Fibroblast of skin of left biceps (primary cell): ENCODE measurements around the gene TM7SF2.

Source experiments
- DNase-seq, 2 experiments: peaks; one replicate each; pipeline ENCODE4 v3.0.0-alpha.2; 2013; ENCODE audit warnings: low read depth in 2 of 2

TM7SF2 gene

GRCh38 chr11:65111744-65112545, at the start of gene TM7SF2:
Gene TM7SF2, plus strand, starts transcription at chr11:65111872. Its CDS starts 144 bp downstream, at chr11:65112016.
- DNase-seq, result peak; percentile 47 to 61

DNA sequence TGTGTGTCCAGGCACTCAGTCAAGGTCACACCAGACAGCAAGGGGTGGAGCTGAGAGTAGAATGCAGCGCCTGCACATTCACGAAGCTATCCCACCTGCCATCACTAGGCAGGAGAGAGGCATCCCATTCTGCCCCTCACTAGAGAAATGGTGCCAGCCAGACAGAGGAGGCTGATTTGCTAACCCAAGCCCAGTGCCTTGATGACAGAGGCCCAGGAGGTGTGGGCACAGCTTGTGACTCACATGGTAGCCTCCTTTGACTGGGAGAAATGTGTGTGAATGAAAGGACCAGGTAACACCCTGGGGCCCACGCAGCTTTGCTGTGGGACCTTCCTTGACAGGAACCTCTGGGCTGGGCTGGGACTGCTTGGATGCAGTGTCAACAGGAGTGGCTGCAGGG, 48.1 kb upstream of the TM7SF2 start:
- DNase-seq, result no peak

- no peak for DNase-seq
Measured at GRCh38 chr11:65064847-65065240, 46.8 kb upstream of the TM7SF2 start.

GRCh38 chr11:65065851-65066250, 45.8 kb upstream of the TM7SF2 start:
- DNase-seq, result no peak

GRCh38 chr11:65066315-65066714, 45.4 kb upstream of the TM7SF2 start:
- no peak for DNase-seq

GRCh38 chr11:65066805-65067291, 44.8 kb upstream of the TM7SF2 start:
- no peak for DNase-seq

GRCh38 chr11:65067446-65067845, 44.2 kb upstream of the TM7SF2 start:
- DNase-seq, result no peak

DNA sequence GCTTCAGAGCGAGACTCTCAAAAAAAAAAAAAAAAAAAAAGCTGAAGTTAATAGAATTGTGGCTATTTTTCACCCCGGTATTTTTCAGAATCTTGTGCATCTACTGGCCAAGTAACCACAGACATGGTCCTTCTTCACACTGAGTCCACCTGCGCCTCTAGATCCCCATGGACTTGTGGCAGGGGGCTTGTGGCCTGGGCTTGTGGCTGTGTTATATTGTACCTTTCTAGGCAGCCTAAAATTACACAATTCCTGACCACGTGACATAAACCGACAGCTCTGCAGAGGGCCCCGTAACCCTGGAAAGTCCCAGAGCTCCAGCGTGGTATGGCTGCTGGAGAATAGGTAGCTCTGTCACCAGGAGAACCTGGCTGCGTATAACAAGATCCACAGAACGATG, 42.5 kb upstream of the TM7SF2 start:
- DNase-seq, result no peak

DNA sequence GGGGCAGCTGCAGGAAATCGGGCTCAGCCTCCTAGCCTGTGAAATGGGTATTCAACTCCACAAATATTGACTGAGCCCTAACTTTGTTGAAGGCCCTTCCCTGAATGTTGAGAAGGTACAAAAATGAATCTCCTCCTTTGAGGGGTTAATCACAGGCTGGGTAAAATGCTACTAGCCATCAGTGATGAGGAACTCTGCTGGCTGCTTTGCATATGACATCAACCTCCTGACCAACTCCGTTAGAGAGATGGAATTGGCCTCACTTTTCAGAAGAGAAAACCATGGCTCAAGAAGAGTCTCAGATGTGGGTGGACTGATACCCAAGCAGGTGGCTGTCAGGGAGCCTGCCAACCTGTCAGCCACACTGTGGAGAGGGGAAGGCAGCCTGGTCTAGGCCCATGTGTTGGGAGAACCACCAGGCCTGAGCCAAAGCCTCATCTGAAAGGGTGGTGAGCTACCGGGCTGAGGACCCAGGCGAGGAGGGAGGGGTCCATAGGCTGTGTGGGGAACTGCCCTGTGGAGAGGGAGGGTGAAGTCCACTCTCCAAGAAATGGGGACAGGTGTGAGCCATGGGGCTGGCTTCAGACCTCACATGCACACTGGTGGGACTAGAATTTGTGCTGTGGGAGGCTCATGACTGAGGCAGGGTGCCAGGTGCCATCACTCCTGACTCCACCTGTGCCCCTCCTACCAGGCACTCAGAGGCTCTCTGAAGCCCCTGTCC, 39.6 kb upstream of the TM7SF2 start:
- DNase-seq, result no peak

DNA sequence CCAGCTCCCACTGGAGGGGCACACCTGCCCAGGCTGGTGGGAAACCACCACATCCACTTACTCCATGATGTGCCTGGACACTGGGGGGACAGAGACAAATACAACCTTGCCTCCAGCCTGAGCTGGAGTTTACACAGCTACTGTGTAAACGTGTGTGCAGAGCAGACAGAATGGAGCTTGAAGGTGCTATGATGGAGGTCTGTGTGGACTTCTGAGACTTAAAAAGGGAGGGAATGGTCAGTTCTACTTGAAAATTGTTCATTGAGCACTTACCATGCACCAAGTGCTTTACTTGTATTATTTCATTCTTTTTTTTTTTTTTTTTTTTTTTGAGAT, 39.1 kb upstream of the TM7SF2 start:
- no peak for DNase-seq

- no peak for DNase-seq
Measured at GRCh38 chr11:65077451-65077850, 34.2 kb upstream of the TM7SF2 start.

DNA sequence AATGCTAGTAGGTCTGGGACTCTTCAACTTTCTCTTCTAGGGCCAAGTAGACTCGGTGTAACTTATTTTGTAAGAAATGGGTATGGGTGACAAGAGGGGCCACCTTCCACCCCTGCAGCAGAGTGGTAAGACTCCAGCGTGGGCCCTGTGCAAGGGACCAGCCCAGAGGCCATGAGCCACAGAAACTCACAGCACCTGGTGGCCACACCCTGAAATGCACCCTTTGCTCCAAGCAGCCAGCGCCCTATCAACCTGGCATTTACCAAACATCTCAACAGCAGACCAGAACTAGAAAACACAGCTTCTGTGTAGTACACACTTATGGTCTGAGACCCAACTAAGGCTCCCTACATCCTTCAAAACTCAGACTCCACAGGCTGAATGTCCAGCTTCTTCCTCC, 33.5 kb upstream of the TM7SF2 start:
- no peak for DNase-seq

DNA sequence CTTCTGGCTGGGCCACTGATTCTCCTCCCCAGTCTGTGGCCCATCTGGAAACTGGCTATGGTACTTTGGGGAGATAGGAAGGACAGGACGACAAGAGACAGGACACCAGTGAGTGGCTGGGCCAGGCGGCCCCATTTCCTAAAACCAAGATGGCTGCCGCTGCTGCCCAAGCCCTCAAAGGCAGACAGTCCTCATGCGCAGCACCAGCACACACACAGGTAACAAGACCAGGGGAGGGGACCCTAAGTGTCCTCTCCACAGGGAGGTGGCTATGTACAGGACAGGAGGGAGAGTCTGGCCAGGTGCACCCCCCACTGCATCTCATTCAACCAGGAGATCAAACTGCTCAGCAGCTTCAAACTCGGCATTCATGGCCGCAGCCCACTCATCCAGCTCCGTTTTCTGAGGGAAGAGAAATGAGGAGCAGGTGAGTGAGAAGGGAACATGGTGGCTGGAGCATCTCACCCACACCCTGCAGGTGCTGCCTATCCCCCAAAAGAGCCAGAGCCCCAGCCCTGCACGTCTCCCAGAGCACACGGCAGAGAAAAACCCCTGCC, 32.8 kb upstream of the TM7SF2 start:
- no peak for DNase-seq

DNA sequence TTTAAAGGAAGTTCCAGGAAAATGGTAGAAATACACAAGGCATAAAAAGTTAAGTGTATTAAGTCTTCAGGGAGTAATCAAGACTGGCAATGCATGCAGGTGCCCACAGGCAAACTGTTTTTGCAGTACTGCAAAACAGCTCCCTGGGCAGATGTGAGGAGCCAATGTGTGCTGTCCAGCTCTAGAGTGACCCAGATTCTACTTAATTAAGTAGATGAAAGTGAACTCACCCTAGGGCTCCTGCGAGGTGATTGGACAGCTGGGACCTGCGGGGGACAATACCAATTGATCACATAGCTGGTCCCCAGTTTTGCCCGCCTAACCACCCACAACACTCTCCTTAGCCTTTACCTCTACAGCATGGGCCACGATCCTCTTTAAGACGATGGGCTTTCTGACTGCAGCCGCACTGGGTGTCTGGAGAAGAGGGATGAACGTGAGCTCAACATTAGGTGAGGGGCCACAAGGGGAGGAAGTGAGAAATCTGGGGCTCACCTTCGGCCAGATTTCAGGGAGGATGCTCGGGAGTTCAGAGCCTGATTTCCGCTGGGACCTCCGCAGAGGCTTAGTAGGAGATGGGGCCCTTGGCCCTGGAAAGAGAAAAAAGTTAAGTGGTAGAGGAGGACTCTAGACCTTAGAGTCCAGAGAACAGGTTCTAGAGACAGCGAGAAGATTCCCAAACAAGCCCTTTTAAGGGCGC, 28.4 kb upstream of the TM7SF2 start:
- no peak for DNase-seq

- peak; percentile 91 to 92 for DNase-seq
Measured at GRCh38 chr11:65083834-65084597, 27.7 kb upstream of the TM7SF2 start, which contains the start of the genes CDCA5 and ZFPL1. Gene CDCA5, minus strand, starts transcription at chr11:65084040. Its CDS starts 62 bp downstream, at chr11:65083978. Gene ZFPL1, plus strand, starts transcription at chr11:65084222. Its CDS starts 477 bp downstream, at chr11:65084699.

DNA sequence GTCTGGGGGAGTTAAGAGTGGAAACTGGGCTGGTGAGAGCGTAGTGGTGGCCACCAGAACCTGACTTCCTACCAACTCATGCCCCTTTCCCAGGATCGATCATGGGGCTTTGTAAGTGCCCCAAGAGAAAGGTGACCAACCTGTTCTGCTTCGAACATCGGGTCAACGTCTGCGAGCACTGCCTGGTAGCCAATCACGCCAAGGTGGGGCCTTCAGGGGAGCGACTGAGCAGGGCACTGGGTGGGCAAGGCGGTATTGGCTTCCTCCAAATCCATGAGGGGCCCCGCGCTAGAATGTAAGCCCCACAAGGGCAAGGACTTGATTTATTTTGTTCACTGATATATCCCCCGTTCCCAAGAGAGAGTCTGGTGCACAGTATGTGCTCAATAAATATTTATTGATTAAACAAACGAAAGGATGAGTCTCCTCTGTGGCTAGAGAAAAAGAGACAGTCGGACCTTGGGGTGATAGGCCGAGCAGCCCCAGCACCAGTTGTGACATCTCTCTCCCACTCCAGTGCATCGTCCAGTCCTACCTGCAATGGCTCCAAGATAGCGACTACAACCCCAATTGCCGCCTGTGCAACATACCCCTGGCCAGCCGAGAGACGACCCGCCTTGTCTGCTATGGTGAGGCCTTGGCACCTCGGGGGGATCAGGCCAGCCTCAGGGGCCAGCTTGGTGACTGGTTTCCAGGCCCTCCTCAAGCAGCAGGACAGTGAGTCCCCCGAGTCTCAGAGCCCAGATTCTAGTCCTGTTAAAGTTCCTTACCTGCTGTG, 26.9 kb upstream of the TM7SF2 start:
- no peak for DNase-seq

- no peak for DNase-seq
Measured at GRCh38 chr11:65085446-65085845, 26.2 kb upstream of the TM7SF2 start.

DNA sequence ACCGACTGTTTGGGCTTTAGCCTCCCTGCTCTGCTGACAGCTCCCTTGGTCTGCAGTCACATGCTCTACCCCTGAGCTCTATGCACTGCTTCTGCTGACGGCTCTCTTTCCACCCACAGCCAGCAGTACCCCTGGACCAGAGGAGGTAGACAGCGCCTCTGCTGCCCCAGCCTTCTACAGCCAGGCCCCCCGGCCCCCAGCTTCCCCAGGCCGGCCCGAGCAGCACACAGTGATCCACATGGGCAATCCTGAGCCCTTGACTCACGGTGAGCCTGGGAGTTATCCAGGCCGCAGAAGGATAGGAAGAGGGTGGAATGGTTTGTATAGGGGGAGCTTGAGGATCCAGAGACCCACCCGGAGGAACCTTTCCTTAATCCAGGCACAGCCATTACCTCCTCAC, 24.9 kb upstream of the TM7SF2 start:
- DNase-seq, result no peak

GRCh38 chr11:65087216-65087615, 24.5 kb upstream of the TM7SF2 start:
- no peak for DNase-seq

DNA sequence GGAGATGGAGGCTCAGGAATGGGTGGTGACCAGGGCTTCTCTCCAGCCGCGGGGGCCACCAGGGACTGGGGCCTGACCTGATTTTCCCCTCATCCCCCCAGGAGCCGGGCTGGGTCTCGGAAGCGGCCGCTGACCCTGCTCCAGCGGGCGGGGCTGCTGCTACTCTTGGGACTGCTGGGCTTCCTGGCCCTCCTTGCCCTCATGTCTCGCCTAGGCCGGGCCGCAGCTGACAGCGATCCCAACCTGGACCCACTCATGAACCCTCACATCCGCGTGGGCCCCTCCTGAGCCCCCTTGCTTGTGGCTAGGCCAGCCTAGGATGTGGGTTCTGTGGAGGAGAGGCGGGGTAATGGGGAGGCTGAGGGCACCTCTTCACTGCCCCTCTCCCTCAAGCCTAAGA, 23.8 kb upstream of the TM7SF2 start:
- no peak for DNase-seq

- DNase-seq, result no peak
Measured at GRCh38 chr11:65089621-65090020, 22.1 kb upstream of the TM7SF2 start.
